HAP-1 (cell line): ENCODE measurements around the gene ABCB9.
"Not testable (repeated sequence)": the region's sequence is repeated elsewhere in the genome, so short reads cannot be mapped to it uniquely, and the experiment has no call there.

Source experiments
- DNase-seq, 2 experiments: peaks; one replicate each; pipeline ENCODE4 v3.0.0-alpha.2; 2016 to 2020; ENCODE audit warnings: low spot score in 2 of 2
- H3K27me3 ChIP-seq: fragments of 250-450 bp; sonication (Bioruptor Pico); 2 replicates; pipeline ENCODE4 v1.5.1; 2020; ENCODE audit warnings: low read depth, mild to moderate bottlenecking, moderate library complexity
- H3K36me3 ChIP-seq: fragments of 250-450 bp; sonication (Bioruptor Pico); replicated peaks from 2 replicates; pipeline ENCODE4 v1.5.1; 2020; ENCODE audit warnings: mild to moderate bottlenecking
- H3K4me1 ChIP-seq: fragments of 250-450 bp; sonication (Bioruptor Pico); 2 replicates; pipeline ENCODE4 v1.5.1; 2020; ENCODE audit warnings: mild to moderate bottlenecking
- H3K4me3 ChIP-seq: fragments of 250-450 bp; sonication (Bioruptor Pico); 2 replicates; pipeline ENCODE4 v1.5.1; 2020; ENCODE audit warnings: mild to moderate bottlenecking, moderate library complexity
- H3K9me3 ChIP-seq: fragments of 250-450 bp; sonication (Bioruptor Pico); 2 replicates; pipeline ENCODE4 v1.5.1; 2020; ENCODE audit warnings: mild to moderate bottlenecking, moderate library complexity
- in situ Hi-C: fragments of 300-500 bp; cut with MboI; formaldehyde crosslinking; loops from 3 replicates; pipeline ENCODE4 v1.14.3; 2020; ENCODE audit warnings: low sequenced_read_pairs, inconsistent platforms, mixed read lengths

The ABCB9 gene

DNA sequence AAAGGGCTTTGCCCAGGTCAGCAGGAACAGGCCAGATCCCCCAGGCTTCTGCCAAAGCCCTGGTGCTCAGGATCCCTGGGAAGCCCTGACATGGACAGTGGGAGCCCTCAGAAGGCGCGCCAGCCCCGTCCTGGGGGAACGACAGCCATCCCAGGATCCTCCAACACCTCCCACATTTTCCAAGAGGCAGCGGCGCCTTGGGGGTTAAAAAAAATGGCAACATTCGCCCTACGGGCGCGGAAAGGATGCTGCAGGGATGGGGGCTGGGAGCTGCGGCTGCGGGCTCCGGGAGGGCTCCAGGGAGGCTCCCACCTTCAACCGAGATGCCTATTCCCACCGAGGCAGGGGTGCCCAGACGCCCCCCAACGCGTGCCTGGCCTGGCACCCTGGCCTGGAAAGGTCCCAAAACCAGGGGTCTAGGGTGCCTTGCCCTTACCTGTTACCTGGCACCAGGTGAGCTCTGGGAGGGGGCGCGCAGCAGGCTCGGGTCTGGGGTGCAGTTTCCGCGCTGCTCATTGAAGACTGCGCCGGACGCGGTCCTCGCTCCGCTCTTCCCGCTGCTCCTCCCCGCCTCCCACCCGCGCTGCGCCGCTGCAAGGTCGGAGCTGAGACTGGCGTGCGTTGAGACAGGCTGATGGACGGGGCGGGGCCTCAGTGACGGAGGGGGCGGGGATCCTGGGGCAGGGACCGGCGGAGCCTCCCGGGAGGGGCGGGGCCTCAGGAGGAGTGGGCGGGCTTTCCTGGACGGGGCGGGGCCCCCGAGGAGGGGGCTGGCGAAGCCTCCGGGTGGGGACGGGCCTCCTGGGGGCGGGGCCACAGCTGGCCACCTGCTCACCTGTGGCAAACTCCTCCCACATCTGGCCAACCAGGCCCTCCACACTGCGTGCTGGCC is at the start of gene ABCB9:
ABCB9 (minus strand) TSS at position 613 of the 892 bp plus-strand sequence. CDS start 6,228 bp downstream, outside the sequence.
- Histone ChIP-seq H3K36me3 (peaks cover 2% of the 10 kb centered on the region), H3K4me3 (peak within 1 kb of the TSS; percentile 45), H3K27me3 (no peaks in the 10 kb centered on the region), H3K4me1 (peaks cover 5% of the 10 kb centered on the region), H3K9me3 (no peaks in the 10 kb centered on the region)
- peak; percentile 96 to 99 for DNase-seq
- in situ Hi-C loops: no loop called here

DNA sequence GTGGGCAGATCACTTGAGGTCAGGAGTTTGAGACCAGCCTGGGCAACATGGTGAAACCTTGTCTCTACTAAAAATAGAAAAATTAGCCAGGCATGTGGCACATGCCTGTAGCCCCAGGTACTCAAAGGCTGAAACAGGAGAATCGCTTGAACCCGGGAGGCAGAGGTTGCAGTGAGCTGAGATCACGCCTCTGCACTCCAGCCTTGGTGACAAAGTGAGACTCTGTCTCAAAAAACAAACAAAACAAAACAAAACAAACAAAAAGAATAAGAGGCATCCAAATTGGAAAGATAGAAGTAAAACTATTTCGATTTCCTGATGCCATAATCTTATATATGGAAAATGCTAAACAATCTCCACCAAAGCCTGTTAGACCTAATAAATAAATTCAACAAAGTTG is 48.2 kb upstream of the ABCB9 start:
- H3K27me3 ChIP-seq, H3K9me3 ChIP-seq, H3K36me3 ChIP-seq, H3K4me1 ChIP-seq, DNase-seq, H3K4me3 ChIP-seq, in situ Hi-C loops: not testable (repeated sequence)

DNA sequence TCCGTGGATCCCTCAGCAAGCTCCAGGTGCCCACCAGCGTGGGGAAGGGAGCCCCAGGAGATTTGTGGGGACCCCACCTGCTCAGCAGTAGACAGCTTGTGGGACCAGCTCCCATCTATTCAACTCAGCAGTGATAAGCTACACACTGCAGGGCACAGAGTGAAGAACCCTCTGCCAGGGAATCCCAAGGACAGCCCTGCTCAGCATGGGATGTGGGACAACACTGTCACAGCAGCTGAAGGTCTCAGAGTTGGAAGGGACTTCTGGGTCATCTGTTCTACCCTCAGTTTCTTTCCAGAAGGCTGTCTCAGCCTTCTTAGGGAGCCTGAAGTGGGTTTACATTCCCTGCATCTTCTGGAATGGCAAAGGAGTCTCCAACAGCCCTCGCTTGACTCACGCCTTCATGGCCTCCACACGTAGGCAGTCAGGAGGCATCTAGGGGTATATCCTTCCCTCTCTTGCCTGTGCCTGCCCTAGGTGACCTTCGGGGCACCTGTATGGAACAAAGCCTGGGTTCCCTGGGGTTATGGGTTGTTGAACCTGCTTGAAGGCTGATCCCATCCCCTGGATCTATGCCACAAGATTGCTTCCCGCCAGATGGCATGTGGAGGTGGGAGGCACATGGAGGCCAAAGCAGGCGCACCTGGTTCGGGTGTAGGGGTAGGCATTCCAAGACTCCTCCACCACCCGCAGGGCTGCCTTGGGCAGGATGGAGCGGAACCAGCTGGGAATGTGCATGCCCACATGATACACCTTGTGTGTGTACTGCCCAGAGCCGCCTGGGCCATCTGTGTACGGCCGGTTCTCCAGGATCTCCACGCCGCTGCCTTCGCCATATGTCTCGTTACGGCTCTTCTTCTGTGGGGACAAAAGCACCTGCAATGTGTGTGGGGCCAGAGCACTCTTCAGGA is 47.2 kb upstream of the ABCB9 start:
- no peak overlapping the region for H3K4me3 ChIP-seq
- H3K36me3 ChIP-seq: no peaks in the 10 kb centered on the region
- in situ Hi-C loops: no loop called here

DNA sequence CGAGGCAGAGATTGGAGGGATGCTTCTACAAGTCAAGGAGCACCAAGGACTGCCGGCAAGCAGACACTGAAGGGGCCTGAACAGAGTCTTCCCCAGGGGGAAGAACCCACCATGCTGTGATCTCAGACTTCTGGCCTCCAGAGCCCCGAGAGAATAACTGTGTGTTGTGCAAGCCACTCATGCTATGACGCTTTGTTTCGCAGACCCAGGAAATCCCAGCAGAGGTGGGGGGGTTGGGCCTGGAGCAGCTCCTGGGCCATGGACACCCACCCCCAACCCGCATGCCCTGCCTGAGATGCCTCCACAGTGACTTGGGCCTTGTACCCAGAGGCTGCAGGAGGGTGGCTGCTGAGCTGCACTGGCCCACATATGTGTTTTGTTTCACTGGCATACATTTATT is 45.4 kb upstream of the ABCB9 start:
- Histone ChIP-seq H3K9me3 (no peaks in the 10 kb centered on the region), H3K4me3 (no peak overlapping the region), H3K36me3 (no peaks in the 10 kb centered on the region), H3K4me1 (no peaks in the 10 kb centered on the region), H3K27me3 (no peaks in the 10 kb centered on the region)
- in situ Hi-C loops: no loop called here
- DNase-seq: no peak

More for the DNA sequence above, 47.2 kb upstream of the ABCB9 start:
- H3K9me3 ChIP-seq: no peaks in the 10 kb centered on the region
- H3K27me3 ChIP-seq: no peaks in the 10 kb centered on the region
- no peaks in the 10 kb centered on the region for H3K4me1 ChIP-seq
- no peak for DNase-seq

DNA sequence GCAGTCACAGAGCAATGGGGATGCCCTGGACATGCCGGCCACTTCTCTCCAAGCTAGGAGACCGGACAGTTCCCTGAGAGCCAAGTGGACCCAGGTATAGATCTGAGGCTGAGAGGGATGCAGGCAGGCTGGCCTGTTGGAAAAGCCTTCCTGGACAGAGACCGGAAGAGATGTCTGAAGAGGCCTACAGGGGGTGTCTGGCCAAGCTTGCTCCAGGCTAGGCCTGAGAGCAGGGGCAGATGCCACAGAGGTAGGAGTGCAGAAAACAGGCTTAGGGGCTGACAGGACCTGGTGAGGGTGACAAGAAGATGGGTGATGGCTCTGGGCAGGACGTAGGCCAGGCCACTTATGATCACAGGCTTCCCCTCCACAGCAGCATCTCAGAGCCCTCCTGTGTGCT is 44.4 kb upstream of the ABCB9 start:
- no peaks in the 10 kb centered on the region for H3K36me3 ChIP-seq
- H3K4me3 ChIP-seq: no peak overlapping the region
- H3K9me3 ChIP-seq: no peaks in the 10 kb centered on the region
- H3K27me3 ChIP-seq: no peaks in the 10 kb centered on the region
- in situ Hi-C loops: no loop called here
- DNase-seq: no peak
- H3K4me1 ChIP-seq: no peaks in the 10 kb centered on the region

DNA sequence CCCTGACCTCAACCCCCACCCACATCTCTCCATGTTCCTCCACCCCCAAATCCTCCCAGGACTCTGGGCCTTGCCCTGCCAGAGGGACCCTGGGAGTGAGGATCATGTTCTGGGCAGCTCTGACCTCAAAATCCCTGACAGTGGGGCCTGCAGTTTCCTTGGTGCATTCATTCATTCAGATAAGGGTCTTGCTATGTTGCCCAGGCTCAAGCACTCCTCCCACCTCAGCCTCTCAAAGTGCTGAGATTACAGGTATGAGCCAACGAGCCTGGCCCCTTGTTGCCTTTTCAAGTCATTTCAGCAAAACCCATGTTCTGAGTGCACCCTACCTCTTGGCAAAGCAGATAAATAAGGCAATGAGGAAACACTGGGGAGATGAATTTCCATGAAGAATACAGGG is 43.8 kb upstream of the ABCB9 start:
- Histone ChIP-seq H3K4me3 (no peak overlapping the region), H3K36me3 (no peaks in the 10 kb centered on the region), H3K27me3 (no peaks in the 10 kb centered on the region), H3K9me3 (no peaks in the 10 kb centered on the region), H3K4me1 (no peaks in the 10 kb centered on the region)
- in situ Hi-C loops: no loop called here
- no peak for DNase-seq

DNA sequence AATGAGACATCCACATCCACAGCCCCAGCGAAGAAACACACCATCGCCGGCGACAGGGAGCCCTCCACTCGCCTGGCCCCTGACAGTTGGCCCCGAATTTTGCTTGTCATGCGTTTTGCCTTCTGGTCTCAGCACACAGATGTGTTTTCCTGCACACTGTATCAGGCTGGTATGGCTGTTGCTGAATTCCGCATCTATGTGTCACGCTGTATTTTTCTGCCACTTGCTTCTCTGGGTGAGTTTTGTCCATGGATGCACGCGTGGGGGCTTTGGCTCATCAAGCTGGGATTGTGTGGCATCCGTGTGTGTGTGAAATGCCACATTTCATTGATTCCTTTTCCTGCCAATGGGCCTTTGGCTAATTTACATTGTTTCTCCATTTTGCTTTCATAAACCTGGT is 40.7 kb upstream of the ABCB9 start:
- no peak for DNase-seq
- Histone ChIP-seq H3K27me3 (no peaks in the 10 kb centered on the region), H3K4me1 (no peaks in the 10 kb centered on the region), H3K9me3 (no peaks in the 10 kb centered on the region), H3K36me3 (no peaks in the 10 kb centered on the region), H3K4me3 (no peak overlapping the region)
- in situ Hi-C loops: no loop called here

DNA sequence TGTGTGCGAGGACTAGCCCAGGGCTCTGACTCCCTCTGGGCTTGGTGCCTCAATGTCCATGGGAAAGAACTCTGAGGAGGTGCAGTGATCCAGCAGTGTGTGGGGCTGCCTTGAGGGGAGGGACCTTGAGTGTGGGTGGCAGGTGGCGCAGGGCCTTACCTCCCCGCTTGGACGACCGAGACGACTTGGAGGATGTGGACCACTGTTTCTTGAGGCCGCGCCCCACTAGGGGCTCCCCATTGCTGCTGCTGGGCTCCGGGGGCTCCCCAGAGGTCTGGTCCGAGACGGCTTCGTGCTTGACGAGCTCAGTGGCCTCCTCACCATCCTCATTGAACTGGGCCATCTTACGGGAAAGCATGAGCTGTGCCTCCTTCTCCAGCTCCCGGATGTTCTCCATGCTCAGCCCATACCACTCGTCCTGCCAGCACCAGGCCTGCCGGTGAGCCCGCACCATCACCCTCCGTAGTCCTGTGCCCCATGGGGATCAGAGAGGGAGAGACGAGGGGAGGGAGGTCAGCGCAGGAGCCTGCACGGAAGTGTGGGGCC is 38.9 kb upstream of the ABCB9 start:
- in situ Hi-C loops: no loop called here

DNA sequence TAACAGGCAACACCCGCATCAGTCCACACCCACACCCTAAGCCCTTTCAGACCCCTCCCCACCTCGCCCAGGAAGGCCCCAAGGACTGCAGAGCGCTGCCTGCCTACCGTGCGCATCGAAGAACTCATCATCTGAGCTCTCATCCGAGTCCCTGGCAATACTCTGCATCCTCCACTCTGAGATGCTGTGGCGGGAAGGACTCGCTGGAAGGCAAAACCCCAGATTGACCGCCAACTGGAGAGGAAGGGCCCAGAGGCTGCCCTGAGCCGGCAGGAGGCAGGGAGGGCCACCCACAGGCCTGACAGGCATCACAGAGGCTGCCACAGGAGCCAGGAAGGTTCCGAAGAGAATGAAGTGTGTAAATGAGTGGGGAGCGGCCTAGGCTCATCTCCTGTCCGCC is 38.0 kb upstream of the ABCB9 start:
- Histone ChIP-seq H3K9me3 (no peaks in the 10 kb centered on the region), H3K4me3 (no peak overlapping the region), H3K27me3 (no peaks in the 10 kb centered on the region), H3K36me3 (no peaks in the 10 kb centered on the region), H3K4me1 (no peaks in the 10 kb centered on the region)
- in situ Hi-C loops: no loop called here
- no peak for DNase-seq

More for the DNA sequence above, 38.9 kb upstream of the ABCB9 start:
- Histone ChIP-seq H3K9me3 (no peaks in the 10 kb centered on the region), H3K4me3 (no peak overlapping the region), H3K36me3 (no peaks in the 10 kb centered on the region), H3K4me1 (no peaks in the 10 kb centered on the region), H3K27me3 (no peaks in the 10 kb centered on the region)
- no peak for DNase-seq

DNA sequence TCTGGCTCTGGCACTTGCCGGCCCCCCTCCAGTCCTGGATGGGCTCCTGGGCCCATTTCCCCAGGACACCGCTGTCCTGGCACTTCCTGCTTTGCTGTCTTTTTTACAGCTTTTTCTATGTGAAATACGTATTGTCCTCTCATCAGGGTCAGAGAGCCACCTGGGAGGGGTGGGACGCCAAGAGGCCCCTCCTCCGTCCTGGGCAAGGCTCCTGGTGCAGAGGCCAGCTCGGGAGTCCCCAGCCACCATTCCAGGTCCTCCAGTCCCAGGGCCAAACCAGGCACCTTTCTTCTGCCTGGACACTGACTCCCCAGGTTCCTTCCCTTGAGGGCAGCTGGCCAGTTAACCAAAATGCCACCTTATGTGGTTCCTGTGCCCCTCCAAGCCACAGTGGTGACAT is 37.0 kb upstream of the ABCB9 start:
- no peak overlapping the region for H3K4me3 ChIP-seq
- H3K9me3 ChIP-seq: no peaks in the 10 kb centered on the region
- H3K27me3 ChIP-seq: no peaks in the 10 kb centered on the region
- no peaks in the 10 kb centered on the region for H3K36me3 ChIP-seq
- H3K4me1 ChIP-seq: no peaks in the 10 kb centered on the region
- in situ Hi-C loops: no loop called here
- no peak for DNase-seq

DNA sequence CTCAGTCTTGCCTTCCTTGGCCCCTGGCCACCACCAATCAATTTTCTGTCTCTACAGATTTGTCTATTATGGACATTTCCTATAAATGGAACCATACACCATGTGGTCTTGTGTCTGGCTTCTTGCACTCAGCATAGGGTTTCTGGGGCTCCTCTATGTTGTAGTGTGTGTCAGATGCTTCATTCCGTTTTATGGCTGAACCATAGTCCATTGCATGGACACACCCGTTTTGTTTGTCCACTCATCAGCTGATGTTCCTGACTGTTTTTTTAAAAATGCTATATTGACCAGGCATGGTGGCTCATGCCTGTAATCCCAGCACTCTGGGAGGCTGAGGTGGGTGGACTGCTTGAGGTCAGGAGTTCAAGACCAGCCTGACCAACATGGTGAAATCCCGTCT is 35.2 kb upstream of the ABCB9 start:
- Histone ChIP-seq H3K4me1 (no peaks in the 10 kb centered on the region), H3K9me3 (no peaks in the 10 kb centered on the region), H3K36me3 (no peaks in the 10 kb centered on the region), H3K27me3 (no peaks in the 10 kb centered on the region), H3K4me3 (no peak overlapping the region)
- DNase-seq: no peak
- in situ Hi-C loops: no loop called here

DNA sequence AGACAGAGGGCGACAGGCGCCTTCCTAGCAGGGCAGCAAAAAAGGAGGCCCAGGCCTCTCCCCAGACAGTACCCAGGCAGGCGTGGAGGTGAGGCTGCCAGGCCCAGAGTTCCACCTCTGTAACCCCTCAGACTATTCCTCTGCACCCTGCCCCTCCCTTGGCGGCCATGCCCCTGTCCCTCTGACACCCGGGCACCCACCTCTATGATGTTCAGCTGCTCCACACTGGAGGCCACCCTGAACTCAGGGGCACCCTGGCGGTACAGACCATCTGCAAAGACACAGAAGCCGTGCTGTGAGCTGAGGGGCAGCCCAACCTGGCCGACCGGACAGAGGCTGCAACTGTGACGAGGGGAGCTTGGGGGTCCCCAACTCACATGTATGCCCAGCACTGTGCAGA is 34.3 kb upstream of the ABCB9 start:
- no peaks in the 10 kb centered on the region for H3K27me3 ChIP-seq
- no peaks in the 10 kb centered on the region for H3K4me1 ChIP-seq
- H3K4me3 ChIP-seq: no peak overlapping the region
- H3K9me3 ChIP-seq: no peaks in the 10 kb centered on the region
- in situ Hi-C loops: no loop called here
- H3K36me3 ChIP-seq: no peaks in the 10 kb centered on the region
- no peak for DNase-seq

DNA sequence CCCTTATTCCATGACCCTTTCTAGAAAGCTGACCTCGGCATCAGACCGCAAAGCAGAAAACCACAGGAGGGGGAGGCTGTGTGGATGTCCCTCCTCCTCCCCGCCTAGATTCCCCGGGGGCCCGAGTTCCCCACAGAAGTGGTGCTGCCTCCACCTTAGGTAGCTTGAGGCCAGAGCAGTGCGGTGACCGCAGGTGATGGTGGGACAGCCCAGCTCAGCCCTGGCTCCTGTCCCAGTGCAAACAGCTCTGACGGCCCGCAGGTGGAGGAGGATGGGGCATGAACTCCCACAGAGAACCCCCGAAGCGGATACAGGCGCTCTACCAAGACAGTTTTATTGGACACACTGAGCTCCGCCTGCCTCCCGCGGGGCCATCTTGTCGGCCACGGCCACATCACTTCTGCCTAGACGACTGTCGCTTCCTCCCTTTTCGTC is 33.7 kb upstream of the ABCB9 start:
- Histone ChIP-seq H3K4me3 (no peak overlapping the region), H3K4me1 (no peaks in the 10 kb centered on the region), H3K9me3 (no peaks in the 10 kb centered on the region), H3K36me3 (no peaks in the 10 kb centered on the region), H3K27me3 (no peaks in the 10 kb centered on the region)
- in situ Hi-C loops: no loop called here
- DNase-seq: no peak
